GM21367 (cell line): ENCODE measurements around the gene DUSP14.

Source experiments
- ATAC-seq: cut with Tn5 transposase; IDR thresholded peaks from one replicate; pipeline ENCODE4 v1.9.1; 2021; ENCODE audit not compliant: unreplicated experiment

DUSP14 gene

GRCh38 chr17:37512442-37513068 is 22.9 kb downstream of the DUSP14 start:
- no peak for ATAC-seq

- no peak for ATAC-seq
Measured at GRCh38 chr17:37513711-37514110, 24.0 kb downstream of the DUSP14 start.

- ATAC-seq = no peak
Measured at GRCh38 chr17:37516127-37516571, 26.5 kb downstream of the DUSP14 start.

- ATAC-seq = no peak
Measured at GRCh38 chr17:37517881-37518280, 28.2 kb downstream of the DUSP14 start.

- no peak for ATAC-seq
Measured at GRCh38 chr17:37518826-37519225, 29.1 kb downstream of the DUSP14 start.

GRCh38 chr17:37519251-37519985 is 29.7 kb downstream of the DUSP14 start:
- no peak for ATAC-seq

- ATAC-seq = no peak
Measured at GRCh38 chr17:37520174-37520573, 30.5 kb downstream of the DUSP14 start.

- ATAC-seq = no peak
Measured at GRCh38 chr17:37521821-37522220, 32.1 kb downstream of the DUSP14 start.

- no peak for ATAC-seq
Measured at GRCh38 chr17:37523715-37524219, 34.1 kb downstream of the DUSP14 start.

- no peak for ATAC-seq
Measured at GRCh38 chr17:37527249-37527851, 37.7 kb downstream of the DUSP14 start.

GRCh38 chr17:37530420-37530819 is 40.7 kb downstream of the DUSP14 start:
- no peak for ATAC-seq

- ATAC-seq = no peak
Measured at GRCh38 chr17:37532756-37533155, 43.1 kb downstream of the DUSP14 start.

- ATAC-seq = no peak
Measured at GRCh38 chr17:37535906-37536305, 46.2 kb downstream of the DUSP14 start.

GRCh38 chr17:37538981-37539659 is 49.4 kb downstream of the DUSP14 start:
- ATAC-seq = no peak

- ATAC-seq = no peak
Measured at GRCh38 chr17:37541880-37542660, 52.4 kb downstream of the DUSP14 start.

GRCh38 chr17:37543637-37544052 is 54.0 kb downstream of the DUSP14 start:
- ATAC-seq = no peak

- ATAC-seq = no peak
Measured at GRCh38 chr17:37545486-37545885, 55.8 kb downstream of the DUSP14 start.

- ATAC-seq = no peak
Measured at GRCh38 chr17:37546302-37546701, 56.6 kb downstream of the DUSP14 start.

GRCh38 chr17:37547986-37548385 is 58.3 kb downstream of the DUSP14 start:
- no peak for ATAC-seq

GRCh38 chr17:37551788-37552187 is 62.1 kb downstream of the DUSP14 start:
- ATAC-seq = no peak
